ENCODE data around the gene RNGTT.
"Not testable (repeated sequence)": the region's sequence is repeated elsewhere in the genome, so short reads cannot be mapped to it uniquely, and the experiment has no call there.

DNA sequence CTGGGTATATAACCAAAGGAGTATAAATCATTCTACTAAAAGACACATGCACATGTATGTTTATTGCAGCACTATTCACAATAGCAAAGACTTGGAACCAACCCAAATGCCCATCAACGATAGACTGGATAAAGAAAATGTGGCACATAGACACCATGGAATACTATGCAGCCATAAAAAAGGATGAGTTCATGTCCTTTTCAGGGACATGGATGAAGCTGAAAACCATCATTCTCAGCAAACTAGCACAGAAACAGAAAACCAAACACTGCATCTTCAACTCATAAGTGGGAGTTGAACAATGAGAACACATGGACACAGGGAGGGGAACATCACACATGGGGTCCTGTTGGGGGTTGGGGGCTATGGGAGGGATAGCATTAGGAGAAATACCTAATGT is 130.3 kb downstream of the RNGTT start:
- not testable (repeated sequence) for TF ChIP-seq PRDM6, ZNF114, ZNF423 (tag by site-specific recombination; IDR thresholded peaks at IDR 0.05)
- TF ChIP-seq, protein P1, sequence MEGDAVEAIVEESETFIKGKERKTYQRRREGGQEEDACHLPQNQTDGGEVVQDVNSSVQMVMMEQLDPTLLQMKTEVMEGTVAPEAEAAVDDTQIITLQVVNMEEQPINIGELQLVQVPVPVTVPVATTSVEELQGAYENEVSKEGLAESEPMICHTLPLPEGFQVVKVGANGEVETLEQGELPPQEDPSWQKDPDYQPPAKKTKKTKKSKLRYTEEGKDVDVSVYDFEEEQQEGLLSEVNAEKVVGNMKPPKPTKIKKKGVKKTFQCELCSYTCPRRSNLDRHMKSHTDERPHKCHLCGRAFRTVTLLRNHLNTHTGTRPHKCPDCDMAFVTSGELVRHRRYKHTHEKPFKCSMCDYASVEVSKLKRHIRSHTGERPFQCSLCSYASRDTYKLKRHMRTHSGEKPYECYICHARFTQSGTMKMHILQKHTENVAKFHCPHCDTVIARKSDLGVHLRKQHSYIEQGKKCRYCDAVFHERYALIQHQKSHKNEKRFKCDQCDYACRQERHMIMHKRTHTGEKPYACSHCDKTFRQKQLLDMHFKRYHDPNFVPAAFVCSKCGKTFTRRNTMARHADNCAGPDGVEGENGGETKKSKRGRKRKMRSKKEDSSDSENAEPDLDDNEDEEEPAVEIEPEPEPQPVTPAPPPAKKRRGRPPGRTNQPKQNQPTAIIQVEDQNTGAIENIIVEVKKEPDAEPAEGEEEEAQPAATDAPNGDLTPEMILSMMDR (tag by site-specific recombination; IDR thresholded peaks at IDR 0.05): not testable (repeated sequence)

Data from HEK293 (cell line).